Smooth muscle cell (in vitro differentiated cells): ENCODE results near the gene ZNF506. TPM values are rescaled to one million over a fixed set of nuclear protein-coding genes. Genes with fewer than 3 reads are reported as not detected.

Source experiments
- DNase-seq: peaks from one replicate; lab custom pipeline; 2025; ENCODE audit not compliant: unreplicated experiment; lab: John Stamatoyannopoulos, UW
- H2AFZ ChIP-seq: fragments of 200-600 bp; sonication (generic); 2 replicates; pipeline ENCODE4 v1.6.0; 2016; ENCODE audit warnings: antibody characterized with exemption, low read depth, mild to moderate bottlenecking
- H3F3A ChIP-seq: fragments of 200-600 bp; sonication (generic); 2 replicates; pipeline ENCODE4 v1.6.0; 2017; ENCODE audit warnings: antibody characterized with exemption, low read depth
- H3K27ac ChIP-seq: fragments of 200-600 bp; sonication (generic); 2 replicates; pipeline ENCODE4 v1.5.1; 2016; ENCODE audit warnings: low read depth, mild to moderate bottlenecking
- H3K27me3 ChIP-seq: fragments of 200-600 bp; sonication (generic); 2 replicates; pipeline ENCODE4 v1.6.1; 2016; ENCODE audit warnings: low read depth, mild to moderate bottlenecking
- H3K36me3 ChIP-seq: fragments of 200-600 bp; sonication (generic); 2 replicates; pipeline ENCODE4 v1.5.1; 2016; ENCODE audit warnings: low read depth
- H3K4me1 ChIP-seq: fragments of 200-600 bp; sonication (generic); 2 replicates; pipeline ENCODE4 v1.5.1; 2016; ENCODE audit warnings: low read depth
- H3K4me2 ChIP-seq: fragments of 200-600 bp; sonication (generic); 2 replicates; pipeline ENCODE4 v1.6.0; 2016; ENCODE audit warnings: mild to moderate bottlenecking
- H3K4me3 ChIP-seq: fragments of 200-600 bp; sonication (generic); 2 replicates; pipeline ENCODE4 v1.5.1; 2016; ENCODE audit warnings: mild to moderate bottlenecking
- H3K79me2 ChIP-seq: fragments of 200-600 bp; sonication (generic); 2 replicates; pipeline ENCODE4 v1.6.0; 2016; ENCODE audit warnings: low read depth, mild to moderate bottlenecking
- H3K9ac ChIP-seq: fragments of 200-600 bp; sonication (generic); 2 replicates; pipeline ENCODE4 v1.6.0; 2016; ENCODE audit warnings: low read depth
- H3K9me3 ChIP-seq: fragments of 200-600 bp; sonication (generic); replicated peaks from 2 replicates; pipeline ENCODE4 v1.5.1; 2016; ENCODE audit warnings: low read depth
- H4K20me1 ChIP-seq: fragments of 200-600 bp; sonication (generic); 2 replicates; pipeline ENCODE4 v1.6.0; 2016; ENCODE audit warnings: low read depth
- WGBS: methylation state at CpG from one replicate; pipeline ENCODE4 v1.1.7; 2016; ENCODE audit warnings: low lambda C conversion rate; 5-methylcytosine and 5-hydroxymethylcytosine counted together
- polyA plus RNA-seq: library from polyadenylated mRNA; unstranded; fragments of >200 nt; fragmentation: Nextera tagmentation; extraction: Ambion mirVana; gene quantifications from 2 replicates; pipeline ENCODE4 v1.2.1, GENCODE V29; 2016
- total RNA-seq: library from RNA; depleted of rRNA; stranded (reverse); fragments of >200 nt; gene quantifications from 2 replicates; pipeline ENCODE4 v1.2.3, GENCODE V29; 2014
- TF ChIP-seq, protein P1 (sequence below): fragments of 200-600 bp; sonication (generic); IDR thresholded peaks from 2 replicates; pipeline ENCODE4 v1.5.1; 2017; ENCODE audit warnings: borderline replicate concordance, mild to moderate bottlenecking, antibody characterized with exemption; ENCODE audit not compliant: insufficient read depth, poor library complexity, severe bottlenecking

Gene ZNF506
- total and polyA plus RNA-seq, 2 experiments from 2014 or later, result 6.7 to 27.7 TPM

- Histone ChIP-seq H3K27ac (no peak overlapping the region), H4K20me1 (no peaks in the 10 kb centered on the region), H3K4me1 (no peaks in the 10 kb centered on the region), H3K27me3 (no peaks in the 10 kb centered on the region), H3K4me3 (no peak overlapping the region), H3K9ac (no peak overlapping the region), H3K4me2 (no peak overlapping the region), H2AFZ (no peak overlapping the region), H3K9me3 (no peaks in the 10 kb centered on the region), H3K79me2 (no peaks in the 10 kb centered on the region), H3K36me3 (no peaks in the 10 kb centered on the region), H3F3A (no peaks in the 10 kb centered on the region)
- DNase-seq, result no peak
- TF ChIP-seq, protein P1, sequence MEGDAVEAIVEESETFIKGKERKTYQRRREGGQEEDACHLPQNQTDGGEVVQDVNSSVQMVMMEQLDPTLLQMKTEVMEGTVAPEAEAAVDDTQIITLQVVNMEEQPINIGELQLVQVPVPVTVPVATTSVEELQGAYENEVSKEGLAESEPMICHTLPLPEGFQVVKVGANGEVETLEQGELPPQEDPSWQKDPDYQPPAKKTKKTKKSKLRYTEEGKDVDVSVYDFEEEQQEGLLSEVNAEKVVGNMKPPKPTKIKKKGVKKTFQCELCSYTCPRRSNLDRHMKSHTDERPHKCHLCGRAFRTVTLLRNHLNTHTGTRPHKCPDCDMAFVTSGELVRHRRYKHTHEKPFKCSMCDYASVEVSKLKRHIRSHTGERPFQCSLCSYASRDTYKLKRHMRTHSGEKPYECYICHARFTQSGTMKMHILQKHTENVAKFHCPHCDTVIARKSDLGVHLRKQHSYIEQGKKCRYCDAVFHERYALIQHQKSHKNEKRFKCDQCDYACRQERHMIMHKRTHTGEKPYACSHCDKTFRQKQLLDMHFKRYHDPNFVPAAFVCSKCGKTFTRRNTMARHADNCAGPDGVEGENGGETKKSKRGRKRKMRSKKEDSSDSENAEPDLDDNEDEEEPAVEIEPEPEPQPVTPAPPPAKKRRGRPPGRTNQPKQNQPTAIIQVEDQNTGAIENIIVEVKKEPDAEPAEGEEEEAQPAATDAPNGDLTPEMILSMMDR, result no peak
- WGBS, result 96% methylated on average over 11 of the region's 11 CpGs
These were observed 68.7 kb downstream of the ZNF506 start for GRCh38 chr19:19752760-19753403.

- DNase-seq, result no peak
- Histone ChIP-seq H3K4me3 (no peak overlapping the region), H3K27me3 (no peaks in the 10 kb centered on the region), H3K27ac (no peak overlapping the region), H3K36me3 (no peaks in the 10 kb centered on the region), H3K79me2 (no peaks in the 10 kb centered on the region), H3K4me1 (no peaks in the 10 kb centered on the region), H2AFZ (no peak overlapping the region), H3K9ac (no peak overlapping the region), H3F3A (no peaks in the 10 kb centered on the region), H3K4me2 (no peak overlapping the region), H4K20me1 (no peaks in the 10 kb centered on the region), H3K9me3 (no peaks in the 10 kb centered on the region)
- WGBS, result 87% methylated on average over 11 of the region's 12 CpGs
- TF ChIP-seq, protein P1, result no peak
These were observed 69.7 kb downstream of the ZNF506 start for GRCh38 chr19:19751846-19752245.

DNA sequence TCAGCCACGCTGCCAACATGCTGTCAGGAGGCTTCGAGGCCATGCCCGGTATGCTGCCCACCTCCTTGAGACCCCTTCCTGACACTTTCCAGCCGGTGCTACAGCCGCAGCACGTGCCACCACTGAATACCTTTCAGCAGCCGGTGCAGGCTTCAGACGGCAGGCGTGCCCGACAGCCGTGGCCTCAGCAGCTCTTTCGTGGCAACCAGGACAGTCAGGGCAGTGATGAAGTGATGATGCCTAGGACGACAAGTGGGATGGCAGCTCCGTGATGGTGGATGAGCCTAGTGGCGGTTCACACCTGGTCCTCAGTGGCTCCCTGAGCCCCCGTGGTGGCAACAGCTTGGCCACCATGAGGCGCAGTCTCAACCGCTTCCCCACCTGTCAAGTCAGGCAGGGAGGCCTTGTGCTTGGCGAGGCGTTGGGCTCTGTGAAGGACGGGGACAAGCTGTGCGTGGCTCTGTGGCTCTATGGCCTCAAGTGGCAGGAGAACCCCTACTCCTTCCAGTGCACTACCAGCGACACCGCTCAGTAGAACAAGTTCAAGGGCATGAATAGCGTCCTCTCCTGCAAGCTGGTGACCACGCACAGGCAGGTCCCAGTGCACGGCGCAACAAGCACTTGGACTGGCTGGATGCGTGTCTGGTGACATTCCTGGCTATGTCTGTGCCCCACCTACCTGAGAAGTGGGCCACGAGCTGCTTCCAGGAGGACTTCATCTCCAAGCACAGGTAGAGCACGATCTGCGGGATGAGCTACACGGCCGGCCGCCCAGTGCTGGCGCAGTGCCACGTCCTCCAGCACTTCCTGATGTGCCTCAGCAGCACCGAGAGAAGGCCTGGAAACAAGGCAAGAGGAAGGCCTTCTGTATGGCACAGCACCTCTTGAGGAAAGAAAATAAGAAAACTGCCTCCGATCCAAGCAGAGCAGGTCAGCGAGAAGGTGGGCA lies 70.4 kb downstream of the ZNF506 start:
- no peaks in the 10 kb centered on the region for H3F3A ChIP-seq
- no peaks in the 10 kb centered on the region for H4K20me1 ChIP-seq
- TF ChIP-seq, protein P1, result no peak
- H3K4me3 ChIP-seq, result no peak overlapping the region
- no peaks in the 10 kb centered on the region for H3K79me2 ChIP-seq
- no peak overlapping the region for H3K4me2 ChIP-seq
- no peaks in the 10 kb centered on the region for H3K36me3 ChIP-seq
- 95% methylated on average over 40 of the region's 40 CpGs for WGBS
- H3K27me3 ChIP-seq, result no peaks in the 10 kb centered on the region
- no peak for DNase-seq
- H3K27ac ChIP-seq, result no peak overlapping the region
- no peak overlapping the region for H3K9ac ChIP-seq
- no peaks in the 10 kb centered on the region for H3K4me1 ChIP-seq
- no peaks in the 10 kb centered on the region for H3K9me3 ChIP-seq
- no peak overlapping the region for H2AFZ ChIP-seq
